Kidney tubule cell (primary cell): ENCODE measurements around the gene PLCH2.

Source experiments
- DNase-seq: peaks from one replicate; pipeline ENCODE4 v3.0.0-alpha.2; 2018; ENCODE audit warnings: low spot score

PLCH2 gene

DNA sequence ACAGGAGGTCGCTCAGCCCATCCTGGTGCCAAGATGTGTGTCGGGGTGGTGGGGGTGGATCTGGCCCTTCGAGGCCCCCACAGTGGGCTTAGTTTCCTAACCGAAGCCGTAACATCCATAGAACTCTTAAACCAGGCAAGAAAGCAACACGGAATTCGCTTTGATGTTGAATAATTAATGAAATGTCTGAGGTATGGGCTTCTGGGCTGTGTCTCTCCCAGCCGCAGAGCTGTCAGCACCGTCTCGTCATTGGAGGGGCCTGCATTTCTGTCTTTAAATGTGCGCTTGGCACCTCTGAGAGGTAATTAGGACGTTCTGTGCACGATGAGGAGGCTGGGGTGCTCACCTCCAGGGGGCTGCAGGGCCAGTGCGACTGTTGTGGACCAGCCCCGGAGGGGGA, 13.3 kb upstream of the PLCH2 start:
- DNase-seq, result no peak

DNA sequence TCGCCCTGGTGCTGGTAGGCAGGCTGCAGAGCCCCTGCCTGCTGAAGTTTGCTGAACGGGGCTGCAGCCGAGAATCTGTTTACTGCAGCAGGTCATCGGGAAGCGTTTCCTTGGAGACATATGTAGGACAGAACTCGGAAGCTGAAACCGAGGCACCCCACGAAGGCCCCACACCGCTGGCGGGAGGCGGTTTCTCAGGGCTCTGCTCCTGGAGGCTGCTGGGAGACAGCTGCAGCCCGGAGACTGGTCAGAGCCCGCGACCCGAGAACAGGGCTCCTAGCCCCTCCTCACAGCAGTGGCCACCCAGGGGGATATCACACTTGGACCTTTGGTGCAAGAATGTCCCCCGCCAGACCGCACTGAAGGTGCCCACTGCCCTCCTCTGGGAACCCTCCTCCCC, 12.7 kb upstream of the PLCH2 start:
- DNase-seq, result no peak

DNA sequence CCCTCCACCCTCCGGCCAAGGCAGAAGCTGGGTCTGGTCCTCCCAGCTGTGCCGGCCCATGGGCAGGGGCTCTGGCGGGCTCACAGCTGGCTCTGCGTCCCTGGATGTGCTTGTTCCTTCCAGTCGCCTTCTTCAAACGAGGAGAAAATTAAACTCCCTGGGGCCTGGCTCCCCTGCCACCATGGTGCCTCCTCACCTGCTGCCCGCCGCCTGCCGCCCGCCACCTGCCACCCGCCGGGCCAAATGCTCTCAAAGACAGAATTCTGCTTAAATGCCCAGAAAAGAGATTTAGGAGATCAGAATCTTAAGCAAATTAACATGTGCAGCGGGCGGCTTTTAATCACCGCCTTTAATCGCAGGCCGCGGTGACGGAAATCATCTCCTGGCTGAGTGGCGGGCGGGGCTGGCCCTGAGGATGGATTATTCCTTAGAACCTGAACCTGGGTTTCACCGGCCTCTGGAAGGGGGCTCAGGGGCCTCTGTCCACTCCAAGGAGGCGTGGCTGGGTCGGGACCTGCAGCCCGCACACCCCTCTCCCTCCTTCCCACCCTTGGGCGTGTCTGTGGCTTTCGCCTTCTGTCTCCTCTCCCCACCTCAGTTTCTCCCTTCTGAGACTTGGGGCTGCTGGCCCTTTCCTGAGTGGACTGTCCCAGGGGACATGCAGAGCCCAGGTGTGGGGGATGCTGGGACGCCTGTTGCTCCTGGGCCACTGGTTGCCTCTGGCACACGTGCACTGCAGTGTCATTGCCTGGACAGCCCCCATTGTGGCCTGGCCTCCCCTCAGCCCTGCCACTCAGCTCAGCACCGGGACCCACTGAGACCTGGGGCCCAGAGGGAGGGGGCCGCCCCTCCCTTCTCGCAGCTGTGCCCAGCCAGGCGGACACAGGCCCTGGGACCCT, 10.5 kb upstream of the PLCH2 start:
- no peak for DNase-seq

DNA sequence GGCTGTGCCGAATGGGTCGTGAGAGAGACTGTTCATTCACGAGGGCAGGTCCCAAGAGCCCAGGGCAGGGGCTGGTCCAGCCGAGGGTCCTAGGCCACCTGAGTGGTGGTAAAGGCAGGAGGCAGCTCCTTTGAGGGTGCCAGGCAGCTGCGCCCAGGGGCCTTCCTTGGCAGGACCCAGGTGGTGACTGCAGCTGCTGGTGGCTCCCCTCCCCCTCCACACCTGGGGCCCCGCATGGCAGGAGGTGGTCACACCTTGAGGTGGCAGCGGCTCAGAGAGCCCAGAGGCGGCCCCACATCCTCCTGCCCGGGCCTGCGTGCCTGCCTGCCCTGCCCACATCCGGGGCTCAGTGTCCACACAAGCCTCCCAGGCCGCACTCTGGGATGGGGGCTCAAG, 9.8 kb upstream of the PLCH2 start:
- DNase-seq, result no peak

DNA sequence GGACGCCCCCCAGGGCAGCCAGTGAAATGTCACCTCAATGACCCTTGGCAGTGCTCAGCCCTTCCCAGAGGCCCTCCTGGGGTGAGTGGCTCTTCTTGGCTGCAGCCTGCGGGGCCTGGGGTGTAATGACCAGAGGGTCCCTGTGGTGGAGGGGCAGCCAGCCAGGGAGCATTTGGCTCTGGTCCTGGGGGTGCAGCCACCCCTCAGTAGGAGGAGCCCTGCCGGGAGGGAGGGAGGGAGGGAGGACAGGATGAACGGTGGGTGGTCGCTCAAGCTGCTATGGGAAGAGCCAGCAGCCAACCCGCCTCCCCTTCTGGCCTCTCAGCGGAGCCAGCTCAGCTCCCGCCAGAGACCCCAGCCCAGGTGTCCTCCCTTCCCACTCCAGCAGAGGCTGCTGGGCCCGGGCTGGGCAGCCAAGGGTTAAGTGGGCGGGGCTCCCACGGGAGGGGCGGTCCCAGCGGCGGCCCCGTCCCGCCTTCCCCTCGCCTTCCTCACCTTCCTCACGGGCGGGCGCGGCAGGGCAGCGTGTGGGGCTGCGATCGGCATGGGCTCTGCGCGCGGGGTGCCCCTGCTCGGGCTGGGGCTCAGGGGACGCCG, 9.0 kb upstream of the PLCH2 start:
- no peak for DNase-seq

DNA sequence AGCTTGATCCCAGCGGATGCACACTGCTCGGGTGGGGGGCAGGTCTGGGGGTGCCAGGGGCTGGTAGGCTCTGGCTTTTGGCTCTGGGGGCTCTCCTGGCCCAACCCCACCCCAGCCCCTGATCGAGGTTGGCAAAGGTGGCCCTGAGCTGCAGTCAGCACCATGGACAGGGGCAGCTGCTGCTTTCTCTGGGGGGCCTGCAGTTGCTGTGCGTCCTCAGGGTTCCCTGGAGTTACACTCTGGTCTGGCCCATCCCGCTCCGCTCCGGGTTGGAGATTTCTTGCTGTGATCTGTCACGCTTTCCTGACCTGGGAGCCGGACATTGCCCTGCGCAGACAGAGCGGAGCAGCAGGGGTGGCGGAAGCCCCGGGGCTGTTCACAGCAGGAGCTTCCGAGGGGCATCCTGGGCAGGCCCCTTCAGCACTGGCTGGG, 8.0 kb upstream of the PLCH2 start:
- peak; percentile 17 for DNase-seq

DNA sequence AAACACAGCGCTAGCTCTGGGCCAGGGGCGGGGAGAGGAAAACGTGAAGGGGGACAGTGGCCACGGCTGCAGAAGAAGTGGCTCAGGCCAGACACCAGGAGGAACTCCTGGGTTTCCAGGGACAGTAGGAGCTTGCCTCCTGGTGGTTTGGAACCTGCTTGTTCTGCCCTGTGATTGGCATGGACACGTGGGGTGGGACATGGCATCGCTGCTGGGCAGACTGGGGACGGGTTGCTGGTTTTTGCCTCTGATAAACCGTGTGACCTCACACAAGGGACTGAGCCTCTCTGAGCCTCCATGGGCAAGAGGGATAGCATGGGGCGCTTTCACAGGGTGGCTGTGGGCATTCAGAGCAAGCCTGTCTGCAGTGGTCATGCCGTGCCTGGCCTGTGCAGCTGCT, 7.5 kb upstream of the PLCH2 start:
- no peak for DNase-seq

DNA sequence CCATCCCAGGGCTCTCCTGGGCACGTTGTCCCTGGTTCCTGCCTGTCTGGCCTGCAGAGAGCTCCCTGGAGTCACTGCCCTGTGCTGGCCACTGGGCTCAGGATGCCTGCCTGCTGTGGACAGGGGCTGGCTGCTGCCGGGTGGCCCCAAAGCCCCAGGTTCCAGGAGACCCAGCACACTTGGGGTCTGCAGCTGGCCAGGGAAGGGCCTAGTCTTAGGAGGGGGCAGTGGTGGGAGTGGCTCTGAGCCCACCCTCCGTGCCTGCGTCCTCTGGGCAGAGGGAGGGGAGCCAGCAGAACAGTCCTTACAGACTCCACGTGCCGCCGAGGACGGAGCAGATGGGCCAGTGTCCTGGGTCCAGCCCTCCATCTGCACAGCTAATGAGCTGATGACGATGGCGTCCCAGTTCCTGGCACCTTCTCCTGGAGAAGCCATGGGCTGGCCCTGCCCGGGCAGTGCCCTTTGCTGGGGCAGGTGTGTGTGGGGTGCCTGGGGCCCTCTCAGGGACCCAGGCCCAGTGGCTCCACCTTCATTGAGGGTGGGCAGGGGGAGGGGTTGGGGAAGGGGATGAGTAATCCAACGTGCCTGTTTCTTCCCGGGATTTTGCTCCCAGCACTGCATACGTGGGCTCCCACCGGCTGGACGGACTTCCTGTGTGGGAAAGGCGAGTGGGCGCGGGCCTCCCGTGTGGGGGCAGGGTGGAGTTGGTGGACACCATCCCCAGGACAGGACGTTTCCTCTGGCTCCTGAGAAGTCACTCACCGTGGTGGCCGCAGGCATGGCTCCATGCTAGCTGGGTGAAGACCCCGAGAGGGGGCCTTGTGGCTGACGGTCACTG, 6.8 kb upstream of the PLCH2 start:
- DNase-seq, result no peak

DNA sequence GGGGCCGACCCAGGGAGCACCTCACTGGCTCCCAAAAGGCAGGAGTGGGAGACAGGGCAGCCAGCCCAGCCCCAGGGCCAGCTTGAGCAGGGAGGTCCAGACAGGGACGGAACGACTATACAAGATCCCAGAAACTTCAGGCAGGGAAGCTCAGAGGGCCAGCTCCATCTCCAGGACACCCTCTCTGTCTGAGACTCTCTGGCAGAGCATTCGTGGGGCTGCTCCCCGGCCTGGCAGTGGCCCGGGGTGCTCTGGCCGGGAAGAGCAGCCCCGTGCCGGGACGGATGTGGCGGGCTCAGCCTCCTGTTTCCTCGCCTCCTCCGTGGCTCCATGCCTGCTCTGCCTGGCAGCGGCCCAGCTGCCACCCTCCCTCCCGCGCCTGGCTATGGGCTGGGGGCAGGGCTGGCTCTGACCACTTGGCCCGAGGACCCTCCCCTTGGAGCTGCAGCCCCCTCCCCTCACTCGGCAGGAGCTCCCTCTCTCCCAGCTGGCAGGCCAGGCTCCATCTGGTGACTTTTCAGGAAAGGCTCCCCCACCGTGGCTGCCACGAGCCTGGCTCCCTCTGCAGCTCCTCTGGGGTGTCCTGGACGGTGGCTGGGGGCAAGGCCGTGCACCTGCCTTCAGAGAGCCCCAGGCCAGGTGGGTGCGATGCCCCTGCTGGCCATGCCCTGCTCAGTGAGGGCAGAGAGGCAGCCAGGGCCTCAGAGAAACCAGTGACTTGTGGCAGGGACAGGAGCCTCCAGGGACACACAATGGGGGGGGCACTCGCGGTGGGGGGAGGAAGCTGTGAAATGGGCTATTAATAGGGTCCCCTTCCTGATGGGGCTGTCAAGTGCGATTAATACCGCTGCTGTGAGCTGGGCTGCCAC, 5.6 kb upstream of the PLCH2 start:
- no peak for DNase-seq

DNA sequence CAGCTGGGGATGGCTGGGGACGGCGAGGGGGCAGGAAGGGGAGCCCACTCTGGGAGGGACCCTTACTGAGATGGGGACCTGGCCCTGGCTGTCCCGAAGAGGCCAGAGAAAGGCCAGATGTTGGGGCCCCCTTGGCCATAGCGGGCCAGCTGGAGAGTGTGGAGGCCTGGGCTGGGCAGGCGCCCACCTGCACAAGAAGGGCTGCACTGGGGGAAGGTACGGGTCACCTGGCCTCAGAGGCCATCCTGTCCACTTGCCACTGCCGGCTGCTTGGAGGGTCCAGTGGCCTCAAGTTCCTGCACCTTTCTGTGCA, 5.0 kb upstream of the PLCH2 start:
- no peak for DNase-seq

DNA sequence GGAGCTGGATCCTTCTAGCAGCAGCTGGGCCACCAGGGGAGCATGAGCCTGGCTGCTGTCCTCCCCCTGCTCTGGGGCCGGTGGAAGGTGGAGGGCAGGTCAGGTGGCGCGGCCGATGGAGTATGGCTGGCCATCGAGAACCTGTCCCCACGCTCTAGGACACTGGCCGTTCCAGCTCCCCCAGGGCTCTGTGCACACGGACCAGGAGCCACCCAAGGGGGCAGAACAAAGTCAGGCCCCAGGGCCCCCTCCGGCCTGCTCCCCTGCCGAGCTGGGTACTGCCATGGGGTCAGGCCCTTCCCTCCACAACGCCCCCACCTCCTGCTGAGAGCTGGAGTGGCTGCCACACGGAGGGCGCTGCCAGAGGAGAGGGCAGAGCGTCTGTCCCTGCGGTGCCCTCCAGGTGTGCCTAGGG, 4.5 kb upstream of the PLCH2 start:
- no peak for DNase-seq

DNA sequence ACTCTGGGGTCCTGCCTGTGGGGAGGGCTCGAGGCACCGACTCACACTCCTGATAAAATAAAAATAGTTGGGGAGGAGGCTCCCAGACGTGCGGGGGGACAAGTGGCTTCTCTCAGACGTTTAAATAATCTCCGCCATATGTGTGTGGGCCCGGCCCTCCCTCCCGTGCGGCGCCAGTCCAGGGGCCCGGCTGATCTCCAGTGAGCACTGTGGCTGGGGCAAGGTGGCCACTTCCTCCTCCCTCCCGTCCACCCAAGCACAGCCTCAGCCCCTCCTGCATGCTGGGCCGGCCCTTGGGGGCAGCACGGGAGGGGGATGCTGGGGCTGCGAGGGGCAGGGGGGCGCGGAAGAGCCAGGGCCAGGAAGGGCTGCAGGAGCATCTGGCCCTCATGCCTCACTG, 4.0 kb upstream of the PLCH2 start:
- DNase-seq, result no peak

DNA sequence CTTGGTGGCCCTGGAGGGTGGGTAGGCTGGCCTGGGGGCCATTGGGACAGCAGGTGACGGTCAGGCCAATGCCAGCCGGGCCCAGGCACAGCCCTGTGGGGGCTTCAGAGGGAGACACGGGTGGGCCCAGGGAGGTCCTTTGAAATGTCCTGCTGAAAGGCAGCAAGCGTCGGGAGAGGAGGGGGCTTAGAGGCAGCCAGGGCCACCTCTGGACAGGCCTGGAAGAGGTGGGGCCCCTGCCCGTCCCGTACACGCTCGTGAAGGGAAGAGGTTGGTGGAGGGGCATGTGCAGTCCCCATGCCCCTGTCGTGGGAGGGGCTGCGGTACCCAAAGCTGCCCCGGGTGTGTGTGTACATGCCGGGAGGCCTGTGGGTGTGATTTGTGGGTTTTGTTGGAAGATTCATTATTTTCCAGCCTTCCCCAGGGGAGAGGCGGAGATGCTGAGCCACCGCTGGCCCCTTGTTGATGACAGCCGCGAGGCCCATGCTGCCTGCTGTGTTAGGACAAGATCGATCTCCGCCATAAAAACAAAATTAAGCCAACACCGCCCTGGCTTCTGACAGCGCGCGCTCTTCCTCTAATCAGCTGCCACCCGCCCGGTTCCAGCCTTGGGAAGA, 3.4 kb upstream of the PLCH2 start:
- no peak for DNase-seq

DNA sequence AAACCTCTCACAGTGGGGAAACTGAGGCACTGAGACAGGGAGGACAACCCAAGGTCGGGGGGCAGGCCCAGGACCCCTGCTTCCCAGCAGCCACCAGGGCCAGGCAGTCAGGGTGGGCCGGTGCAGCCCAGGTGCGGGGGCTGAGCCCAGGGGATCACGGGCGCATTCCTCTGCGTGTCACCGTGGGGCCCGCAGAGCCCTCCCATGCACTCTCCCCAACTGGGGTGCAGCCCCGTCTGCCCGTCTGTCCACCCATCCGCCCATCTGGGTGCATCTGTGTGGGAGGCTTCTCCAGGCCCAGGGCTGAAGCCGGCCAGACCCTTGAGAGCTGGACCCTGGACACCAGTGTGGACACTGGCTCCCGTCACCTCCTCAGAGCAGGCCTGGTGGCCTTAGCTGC, 2.9 kb upstream of the PLCH2 start:
- DNase-seq, result no peak

DNA sequence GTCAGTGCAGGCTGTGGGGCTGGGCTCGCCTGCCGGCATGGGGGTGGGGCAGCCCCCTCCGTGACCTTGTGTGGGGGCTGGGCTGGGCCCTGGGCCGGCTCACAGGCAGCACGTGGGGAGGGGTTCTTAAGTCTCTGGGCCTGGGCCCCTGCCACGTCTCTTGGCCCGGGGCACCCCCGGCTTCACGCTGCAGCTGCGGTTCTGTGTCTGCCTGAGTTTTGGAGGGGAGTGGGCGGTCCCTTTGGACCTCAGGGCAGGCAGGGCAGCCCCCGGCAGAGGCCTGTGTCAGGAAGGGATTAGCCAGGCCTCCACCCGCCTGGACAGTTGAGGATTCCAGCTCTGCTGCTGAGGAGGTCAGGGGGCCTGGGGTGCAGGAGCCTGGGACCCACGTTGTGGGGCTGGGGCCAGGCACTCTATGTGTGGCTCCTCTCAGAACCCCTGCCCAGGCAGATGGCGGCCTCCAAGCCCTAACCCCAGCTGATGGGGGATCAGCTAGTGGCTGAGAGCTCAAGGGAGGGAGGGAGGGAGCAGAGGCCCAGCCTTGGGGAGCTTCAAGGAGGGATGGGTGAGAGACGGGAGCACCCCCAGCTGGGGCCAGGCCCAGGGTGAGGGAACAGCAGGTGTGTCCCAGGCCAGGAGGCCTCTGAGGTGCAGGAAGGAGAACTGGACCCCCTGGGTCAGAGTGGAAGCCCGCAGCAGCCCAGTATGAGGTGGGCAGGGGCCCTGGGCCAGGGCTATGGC, 1.8 kb upstream of the PLCH2 start:
- no peak for DNase-seq

DNA sequence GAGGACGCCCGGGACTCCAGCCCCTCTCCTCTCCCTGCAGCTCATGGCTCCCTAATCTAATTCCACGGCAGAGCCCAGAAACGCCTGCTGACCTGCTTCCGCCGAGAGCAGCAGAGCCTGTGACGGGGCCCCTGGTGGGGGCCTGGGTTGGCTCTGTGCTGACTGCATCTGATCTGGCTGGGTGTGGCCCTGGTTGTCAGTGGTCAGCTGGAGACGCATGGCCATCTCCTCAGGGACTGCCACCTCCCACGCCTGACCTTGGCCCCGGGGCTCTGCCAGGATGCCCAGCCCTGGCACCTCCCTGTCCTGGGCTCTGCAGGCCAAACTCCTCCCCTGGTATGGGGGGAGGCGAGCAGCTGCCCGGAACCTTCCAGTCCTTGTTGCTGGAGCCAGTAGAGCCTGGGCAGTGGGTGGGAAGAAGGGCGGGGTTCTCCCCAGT, 1.1 kb upstream of the PLCH2 start:
- peak; percentile 14 for DNase-seq

DNA sequence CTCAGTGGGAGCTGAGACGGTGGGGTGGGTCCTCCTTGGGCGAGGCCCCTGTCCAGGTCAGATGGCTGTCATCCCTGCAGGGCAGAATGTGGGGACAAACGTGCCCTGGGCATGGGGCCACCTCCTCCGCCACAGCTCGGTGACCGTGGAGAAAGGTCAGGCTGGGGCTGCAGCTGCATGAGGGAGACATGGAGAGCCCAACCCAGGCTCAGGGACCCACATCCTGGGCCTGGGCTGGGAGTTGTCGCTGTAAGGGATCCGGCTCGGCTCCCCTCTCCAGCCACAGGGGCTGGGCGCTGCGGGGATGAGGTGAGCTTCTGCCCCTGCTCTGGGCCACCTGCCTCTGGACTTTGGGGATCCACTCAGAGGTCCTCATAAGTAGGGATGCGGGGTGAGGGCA, 518 bp upstream of the PLCH2 start:
- no peak for DNase-seq

DNA sequence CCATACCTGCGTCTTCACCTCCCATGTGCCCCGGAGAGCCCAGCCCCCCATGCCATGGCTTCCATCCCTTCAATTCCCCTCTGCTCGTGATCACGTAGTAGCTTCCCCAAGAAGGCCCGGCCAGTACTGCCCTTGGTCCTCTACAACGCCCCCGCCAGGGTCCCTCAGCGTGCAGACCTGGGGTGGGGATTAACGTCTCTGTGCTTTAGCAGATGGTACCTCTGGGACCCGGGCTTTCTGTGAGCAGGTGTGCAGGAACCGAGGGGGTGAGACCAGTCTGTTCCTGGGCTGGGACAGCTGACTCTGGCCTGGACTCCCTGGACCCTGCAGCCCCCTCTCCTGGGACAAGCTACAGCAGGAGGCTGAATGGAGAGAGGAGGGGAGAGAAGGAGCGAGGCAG, 1.2 kb downstream of the PLCH2 start:
- no peak for DNase-seq

DNA sequence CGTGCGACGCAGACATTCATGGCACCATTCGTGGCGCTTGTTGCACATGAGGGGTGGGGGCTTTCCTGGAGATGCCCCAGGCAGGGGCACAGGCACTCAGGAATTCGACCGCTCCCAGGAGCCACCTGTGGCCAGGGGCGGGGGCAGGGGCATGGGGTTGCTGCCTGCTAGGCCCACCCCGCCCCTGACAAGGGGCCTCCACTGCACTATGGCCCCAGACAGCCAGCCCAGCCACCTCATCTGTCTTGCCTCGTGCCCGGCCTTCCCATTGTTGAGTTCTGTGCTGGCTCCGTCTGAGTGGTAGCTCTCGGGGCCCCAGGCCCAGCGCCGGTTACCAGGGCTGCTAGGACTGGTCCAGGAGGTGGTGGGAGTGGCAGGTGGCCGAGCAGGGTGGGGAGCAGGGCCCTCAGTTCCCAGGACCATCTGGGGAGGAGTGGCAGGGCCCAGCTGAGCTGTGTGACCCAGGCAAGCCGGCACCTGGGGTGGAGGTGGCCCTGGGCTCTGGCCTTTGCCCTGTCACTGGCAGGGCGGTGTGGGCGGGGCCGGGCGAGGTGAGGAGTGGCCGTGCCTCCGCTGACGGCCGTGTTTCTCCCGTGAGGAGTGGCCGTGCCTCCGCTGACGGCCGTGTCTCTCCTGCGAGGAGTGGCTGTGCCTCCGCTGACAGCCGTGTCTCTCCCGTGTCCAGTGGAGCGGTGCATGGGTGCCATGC, 1.9 kb downstream of the PLCH2 start:
- DNase-seq, result no peak

DNA sequence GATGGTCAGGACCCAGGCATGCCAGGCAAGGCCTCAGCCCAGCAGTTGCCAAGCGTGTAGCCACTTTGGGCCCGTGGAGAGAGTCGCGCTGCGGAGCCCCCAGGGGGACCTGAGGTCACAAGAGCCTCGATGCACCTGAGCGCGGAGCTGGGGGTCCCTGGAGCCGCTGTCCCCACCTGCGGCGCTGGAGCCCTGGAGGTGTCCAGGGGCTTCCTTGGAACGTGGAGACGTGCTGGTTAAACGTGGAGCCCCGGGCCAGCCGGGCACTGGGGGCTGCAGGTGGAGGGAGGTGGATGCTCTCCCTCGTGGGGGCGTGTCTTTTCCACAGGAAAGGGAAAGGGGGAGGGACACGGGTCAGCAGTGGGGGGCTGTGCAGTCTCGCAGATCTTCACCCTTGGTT, 3.1 kb downstream of the PLCH2 start:
- no peak for DNase-seq
